Hematopoietic multipotent progenitor cell treated with erythropoietin and hydrocortisone succinate and interleukin-3 and kit ligand, for 6 days (in vitro differentiated cells): ENCODE results near the gene POM121L2.
A peak's percentile ranks its signal among the peaks of the same experiment; 100 is the strongest.
"Not testable (repeated sequence)": the region's sequence is repeated elsewhere in the genome, so short reads cannot be mapped to it uniquely, and the experiment has no call there.

ENCODE experiments used
- DNase-seq: peaks from one replicate; pipeline ENCODE4 v3.0.0-alpha.2; 2015

POM121L2 gene

DNA sequence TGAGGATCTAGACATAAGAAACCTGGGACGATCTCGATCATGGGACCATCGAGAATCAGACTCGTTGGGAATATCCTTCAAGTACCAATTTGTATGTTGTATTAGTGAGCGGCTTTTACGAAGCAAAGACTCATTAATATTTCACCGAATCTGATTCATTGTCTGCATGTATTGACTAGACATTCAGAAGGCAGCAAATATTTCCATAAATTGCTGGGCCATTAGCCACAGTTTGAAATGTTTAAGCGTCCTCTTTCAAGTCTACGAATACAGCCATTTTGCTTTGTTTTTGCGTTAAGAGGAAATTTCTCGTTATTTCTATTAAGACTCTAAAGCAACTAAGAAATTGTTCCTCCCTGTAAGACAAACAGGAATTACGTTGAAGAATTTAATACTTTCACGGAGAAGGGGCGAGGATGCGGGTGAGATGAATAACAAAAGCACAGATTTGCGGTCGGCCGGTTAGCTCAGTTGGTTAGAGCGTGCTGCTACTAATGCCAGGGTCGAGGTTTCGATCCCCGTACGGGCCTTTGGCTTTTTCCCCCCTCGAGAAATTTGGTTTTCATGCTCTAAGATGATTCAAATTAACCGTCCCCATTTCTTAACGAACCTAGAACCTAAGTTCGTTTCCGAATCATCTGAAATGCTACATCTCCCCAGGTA, 18.5 kb downstream of the POM121L2 start:
- no peak for DNase-seq

DNA sequence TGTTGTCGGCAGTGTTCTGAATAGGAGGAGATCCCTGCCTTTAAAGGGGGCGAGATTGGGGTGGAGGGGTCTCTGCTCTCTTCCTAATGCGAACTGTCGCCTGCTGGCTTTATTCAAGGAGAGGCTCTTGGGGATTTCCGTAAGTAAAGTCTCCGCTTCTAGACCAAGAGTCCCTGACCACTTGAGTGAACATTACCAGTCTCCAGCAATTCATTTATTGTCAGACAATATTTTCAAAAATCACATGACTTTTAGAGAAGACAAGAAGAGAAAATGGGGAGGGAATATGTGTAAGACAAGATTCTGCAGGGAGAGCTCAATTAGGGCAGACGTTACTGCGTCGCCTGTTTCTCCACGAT, 21.2 kb downstream of the POM121L2 start:
- DNase-seq, result no peak

DNA sequence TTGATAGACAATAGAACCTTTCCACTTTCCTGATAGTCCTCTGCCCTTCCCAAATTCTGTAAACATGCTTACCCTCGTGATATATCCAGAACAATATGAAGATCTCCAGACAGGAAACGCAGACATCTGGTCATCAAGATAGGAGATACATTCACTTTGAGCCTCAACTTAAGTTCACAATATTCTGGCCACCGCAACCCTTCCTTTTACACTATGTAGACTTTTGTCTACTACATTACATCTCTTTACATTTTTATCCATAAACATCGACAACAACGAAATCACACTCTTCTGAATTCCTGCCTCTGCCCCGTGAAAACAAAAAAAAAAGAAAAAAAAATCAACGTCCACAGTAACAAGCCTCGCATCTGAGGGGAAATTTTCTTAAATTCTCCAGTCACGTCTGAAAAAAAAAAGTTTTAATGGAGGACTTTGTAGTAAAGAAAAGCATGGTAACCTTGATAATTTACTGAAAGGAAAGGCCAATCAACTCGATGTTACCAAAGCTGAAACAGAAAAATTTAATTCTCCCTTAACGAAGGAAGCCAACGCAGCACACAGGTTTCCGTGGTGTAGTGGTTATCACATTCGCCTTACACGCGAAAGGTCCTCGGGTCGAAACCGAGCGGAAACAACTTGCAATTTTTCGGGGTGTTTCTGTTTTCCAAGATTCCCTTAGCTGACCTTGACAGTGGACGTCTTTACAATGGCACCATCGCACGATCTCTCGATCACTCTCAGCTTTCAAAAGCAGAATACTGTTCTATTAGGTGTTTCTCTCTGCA, 21.8 kb downstream of the POM121L2 start:
- DNase-seq, result peak; percentile 23

DNA sequence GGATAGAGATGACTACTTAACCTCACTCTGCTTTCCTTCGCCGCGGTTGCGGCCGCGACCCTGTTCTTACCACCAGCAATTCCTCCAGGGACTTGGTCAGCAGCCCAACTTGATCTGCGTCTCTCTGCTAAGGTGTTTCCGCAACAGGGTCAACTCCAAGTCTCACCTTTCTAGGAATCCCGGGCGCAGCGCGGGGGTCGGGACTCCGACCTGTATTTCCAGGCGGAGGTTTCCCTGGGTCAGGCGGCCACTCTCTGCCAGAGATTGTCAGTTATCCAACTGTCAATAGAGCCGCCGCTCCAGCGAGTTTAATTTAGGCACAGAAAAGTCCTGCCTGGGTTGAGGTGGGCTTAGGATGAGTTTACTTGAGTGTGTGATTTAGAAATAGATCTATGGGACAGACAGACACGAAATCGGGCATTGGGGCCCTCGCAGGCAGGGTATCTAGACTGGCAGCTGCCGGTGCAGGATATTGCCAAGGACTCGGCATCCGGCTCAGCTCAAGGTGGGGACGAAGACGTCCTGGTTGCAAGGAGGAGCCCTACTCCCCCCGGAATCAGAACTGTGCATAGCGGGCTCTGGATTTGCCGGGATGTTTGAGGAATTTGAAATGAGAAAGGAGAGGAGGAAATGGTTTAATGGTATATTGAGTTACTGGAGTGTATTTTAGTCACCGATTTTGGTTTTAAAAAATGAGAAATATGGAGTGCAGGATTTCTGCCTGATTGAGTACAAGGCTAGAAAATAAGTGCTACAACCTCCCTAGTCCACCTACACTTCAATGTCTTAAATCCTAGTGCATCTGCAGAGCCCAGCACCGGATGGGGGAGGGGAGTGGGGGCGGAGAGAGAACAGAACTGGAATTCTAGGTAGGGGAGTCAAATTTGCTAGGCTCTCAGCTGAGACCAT, 23.7 kb downstream of the POM121L2 start:
- no peak for DNase-seq

DNA sequence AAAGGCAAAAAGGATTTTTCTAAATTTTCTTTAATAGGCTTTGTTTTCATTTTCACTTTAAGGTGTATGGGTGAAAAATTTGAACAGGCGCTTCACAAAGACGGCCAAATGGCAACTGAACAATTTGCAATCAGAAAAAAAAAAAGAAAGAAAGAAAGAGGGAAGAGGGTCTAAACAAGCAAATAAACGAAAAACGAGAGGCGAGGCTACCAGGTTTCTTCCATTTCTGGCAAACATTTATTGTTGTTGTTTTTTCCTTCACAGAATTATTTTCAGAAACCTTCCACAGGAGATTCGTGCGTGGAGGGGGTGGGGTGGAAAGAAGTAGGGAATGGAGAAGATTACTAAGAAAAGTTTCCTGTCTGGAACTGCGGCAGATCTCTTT, 24.3 kb downstream of the POM121L2 start:
- DNase-seq, result no peak

DNA sequence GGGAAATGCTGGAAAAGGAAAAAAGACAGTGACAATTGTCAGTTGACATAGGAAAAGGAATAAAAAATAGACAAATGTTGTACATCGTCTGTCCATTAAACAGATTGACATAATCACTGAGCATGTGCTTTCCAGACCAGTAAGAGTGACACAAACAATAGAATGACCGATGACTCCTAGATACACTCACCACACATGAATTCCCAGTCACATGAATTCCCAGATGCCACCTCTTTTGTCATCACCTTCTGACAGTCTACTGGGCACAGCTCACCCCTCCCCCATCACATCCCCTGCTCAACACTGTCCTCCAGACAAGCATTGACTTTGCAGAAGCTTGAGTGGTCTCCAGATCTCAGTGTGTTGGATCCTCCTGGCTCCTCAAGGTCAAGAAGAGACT, 25.9 kb downstream of the POM121L2 start:
- no peak for DNase-seq

DNA sequence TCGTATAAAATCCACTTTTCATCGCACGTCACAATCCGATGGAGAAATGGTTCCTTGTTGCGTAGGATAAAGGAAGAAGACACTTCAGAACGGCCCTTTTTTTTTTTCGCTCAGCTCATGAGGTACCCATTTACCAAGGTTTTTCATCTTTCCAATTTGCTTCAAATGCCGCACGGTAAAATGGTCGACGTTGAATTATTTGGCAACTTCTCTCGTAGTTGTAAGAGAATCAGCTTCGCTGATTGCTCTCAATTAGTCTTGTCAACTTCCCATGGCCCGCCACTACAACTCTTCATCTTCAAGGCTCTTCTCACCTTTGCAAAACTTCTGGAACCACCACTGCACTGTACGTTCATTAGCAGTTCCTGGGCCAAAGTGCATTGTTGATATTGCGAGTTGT, 28.8 kb downstream of the POM121L2 start:
- no peak for DNase-seq

DNA sequence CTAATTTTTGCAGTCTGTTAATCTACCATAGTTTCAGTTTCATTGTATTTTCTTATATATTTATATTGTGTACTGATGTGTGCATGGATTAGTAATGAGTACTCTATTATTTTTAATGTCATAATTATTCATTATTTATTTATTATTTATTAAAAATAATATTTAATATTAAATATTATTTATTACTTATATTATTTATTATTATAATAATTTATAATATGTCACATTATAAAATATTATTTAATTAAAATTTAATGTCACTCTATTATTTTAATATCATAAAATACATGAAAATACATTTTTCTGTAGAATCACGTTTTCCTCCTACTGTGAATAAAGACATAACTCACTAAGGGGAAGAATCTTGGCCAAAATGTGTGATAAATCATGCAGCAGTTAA, 30.5 kb downstream of the POM121L2 start:
- DNase-seq, result no peak

DNA sequence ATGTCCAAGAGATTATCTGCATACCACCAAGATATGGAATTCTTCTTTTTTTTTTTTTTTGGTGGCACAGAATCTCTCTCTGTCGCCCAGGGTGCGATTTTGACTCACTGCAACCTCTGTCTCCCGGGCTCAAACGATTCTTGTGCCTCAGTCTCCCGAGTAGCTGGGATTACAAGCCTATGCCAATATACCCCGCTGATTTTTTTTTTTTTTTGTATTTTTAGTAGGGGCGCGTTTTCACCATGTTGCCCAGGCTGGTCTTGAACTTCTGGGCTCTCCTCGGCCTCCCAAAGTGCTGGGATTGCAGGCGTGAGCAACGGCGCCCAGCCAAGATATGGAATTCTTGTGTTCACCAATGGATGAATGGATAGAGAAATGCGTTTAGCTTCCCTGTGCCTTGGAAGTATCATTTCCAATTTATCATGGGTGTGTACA, 31.0 kb downstream of the POM121L2 start:
- no peak for DNase-seq

DNA sequence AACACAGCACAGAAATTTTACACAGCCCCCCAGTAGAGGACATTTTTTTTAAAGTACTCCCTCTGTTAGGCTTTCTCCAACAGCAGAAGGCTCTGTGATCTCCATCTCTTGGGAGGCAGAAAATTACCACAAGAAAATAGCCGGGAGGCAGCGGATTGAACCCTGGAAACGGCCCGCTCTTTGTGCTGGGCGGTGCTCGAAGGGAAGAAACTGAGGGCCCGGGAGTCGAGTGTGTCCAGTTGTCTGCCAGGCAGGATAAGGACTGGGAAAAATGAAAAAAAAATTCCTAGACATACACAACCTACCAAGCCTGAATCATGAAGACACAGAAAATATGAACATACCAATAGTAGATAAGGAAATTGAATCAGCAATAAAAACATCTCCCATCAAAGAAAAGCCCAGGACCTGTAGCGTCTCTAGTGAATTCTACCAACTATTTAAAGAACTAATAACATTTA, 31.5 kb downstream of the POM121L2 start:
- DNase-seq, result no peak

DNA sequence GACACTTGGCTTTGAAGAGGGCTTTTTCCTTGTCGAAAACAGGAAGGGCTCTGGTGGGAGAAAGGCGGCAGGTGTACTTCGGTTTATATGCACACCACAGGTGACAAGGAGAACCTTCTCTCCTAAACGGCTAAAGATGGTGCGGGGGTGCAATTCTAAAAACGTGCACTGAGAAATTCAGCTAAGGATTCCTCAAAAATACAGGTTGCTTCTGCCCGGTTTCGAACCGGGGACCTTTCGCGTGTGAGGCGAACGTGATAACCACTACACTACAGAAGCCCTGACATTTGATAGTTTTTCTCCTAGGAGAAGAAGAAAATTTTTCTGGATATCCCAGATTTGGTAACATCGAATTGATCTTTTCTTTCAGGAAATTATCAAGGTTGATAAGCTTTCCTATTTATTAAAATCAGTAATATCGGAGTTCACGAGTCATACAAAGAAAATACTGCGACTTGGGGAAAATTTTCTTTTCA, 32.0 kb downstream of the POM121L2 start:
- DNase-seq, result peak; percentile 72

DNA sequence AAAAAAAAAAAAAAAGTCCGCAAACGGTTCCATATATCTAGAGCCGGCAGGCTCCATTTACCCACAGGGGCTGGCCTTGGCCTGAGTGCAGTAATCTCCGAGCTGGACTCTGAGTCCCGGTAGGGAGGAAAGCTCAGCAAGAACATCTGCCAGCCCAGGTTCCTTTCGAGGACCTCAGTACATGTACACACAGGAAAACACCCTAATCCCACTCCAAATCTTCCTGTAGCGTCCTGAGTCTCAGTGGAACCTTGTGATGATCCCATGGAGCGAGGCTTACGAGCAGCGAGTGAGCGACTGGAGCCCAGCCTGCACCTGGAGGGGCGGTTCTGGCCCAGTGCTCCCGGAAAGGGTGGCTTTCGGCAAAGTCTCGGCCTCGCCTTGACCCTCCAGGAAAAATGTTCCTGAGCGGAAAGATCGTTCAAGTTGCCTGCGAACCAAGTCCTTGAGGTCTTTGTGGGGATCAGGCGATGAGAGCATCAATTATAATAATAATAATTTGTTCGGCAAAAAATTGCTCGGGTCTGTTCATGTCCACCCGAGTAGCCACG, 32.5 kb downstream of the POM121L2 start:
- no peak for DNase-seq

DNA sequence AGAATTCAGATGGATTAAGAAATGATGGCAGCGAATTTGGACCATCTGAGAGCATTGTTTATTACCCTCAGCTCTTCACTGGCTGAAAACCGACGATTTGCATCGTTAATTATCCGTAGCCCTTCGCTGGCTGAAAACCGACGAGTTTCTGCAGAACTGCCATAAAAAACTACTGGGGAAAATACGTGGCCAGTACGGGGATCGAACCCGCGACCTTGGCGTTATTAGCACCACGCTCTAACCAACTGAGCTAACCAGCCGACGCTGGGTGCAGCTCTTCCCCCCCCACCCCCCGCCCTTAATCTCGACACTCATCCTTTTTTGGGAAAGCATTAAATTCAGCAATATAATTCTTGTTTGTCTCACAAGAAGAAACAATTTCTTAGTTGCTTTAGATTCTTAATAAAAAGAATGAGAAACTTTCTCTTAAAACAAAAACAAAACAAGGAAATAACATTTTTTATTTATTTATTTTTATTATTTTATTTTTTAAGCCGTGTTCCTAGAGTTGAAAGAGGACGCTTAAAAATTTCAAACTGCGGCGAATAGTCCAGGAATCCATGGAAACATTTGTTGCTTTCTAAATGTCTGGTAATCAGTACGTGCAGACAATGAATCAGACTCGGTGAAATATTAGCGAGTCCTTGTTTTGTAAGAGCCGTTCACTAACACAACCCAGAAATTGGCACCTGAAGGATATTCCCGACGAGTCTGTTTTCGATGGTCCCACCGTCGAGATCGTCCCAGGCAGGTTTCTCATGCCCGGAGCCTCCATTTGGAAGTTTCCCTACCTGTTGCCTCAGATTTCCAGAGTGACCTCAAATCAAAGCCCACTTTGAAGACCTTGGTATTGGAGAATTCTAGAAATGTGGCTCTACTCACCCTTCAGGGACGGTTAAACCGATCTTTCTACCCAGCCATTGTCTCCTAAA, 36.8 kb downstream of the POM121L2 start:
- DNase-seq, result peak; percentile 40

DNA sequence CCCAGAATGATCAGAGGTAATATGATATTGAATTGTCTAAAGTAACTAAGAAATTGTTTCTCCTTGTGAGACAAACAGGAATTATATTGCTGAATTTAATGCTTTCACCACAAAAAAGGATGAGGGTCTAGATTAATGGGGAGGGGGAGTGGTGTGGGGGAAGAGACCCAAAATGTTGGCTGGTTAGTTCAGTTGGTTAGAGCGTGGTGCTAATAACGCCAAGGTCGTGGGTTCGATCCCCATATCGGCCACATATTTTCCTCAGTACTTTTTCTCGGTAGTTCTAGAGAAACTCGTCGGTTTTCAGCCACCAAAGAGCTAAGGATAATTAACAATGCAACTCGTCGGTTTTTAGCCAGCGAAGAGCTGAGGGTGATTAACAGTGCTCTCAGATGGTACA, 38.3 kb downstream of the POM121L2 start:
- DNase-seq, result no peak

DNA sequence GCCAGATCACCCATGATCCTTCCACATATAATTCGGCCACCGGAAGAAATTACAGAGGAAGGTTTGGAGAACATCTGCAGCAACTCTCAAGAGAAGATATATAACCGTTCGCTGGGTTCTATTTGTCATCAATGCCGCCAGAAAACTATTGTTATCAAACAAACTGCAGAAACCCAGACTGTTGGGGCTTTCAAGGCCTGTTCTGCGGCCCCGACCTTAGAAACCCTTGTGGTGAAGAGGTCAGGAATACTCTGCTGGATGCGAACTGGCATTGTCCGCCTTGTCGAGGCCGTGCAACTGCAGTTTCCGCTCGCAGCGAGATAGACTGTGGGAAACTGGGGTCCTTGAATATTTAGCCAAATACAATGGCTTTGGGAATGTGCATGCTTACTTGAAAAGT, 43.3 kb downstream of the POM121L2 start:
- no peak for DNase-seq

DNA sequence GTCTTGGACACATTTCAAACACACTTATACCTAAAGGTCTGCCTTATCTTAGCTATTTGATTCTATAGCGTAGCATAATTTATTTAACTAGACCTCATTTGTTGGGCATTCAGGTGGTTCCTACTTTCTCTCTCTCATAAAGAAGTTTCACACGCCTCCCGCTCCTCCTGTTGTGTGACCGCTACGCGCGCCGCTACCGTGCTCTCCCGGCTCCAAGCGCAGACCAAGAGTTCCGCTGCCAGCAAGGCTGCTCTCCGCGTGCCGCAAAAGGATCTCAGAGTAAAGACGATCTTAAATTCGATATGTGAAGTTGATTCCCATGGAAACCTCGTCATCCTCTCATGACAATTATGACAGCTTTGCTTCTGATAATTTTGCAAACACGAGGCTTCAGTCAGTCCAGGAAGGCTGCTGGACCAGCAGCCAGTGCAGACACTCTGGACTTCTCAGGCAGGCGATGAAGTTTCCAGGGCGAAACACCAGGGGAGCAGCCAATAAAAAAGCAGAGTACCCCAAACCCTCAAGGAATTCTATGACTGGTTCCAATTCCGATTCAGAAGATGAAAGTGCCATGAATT, 44.1 kb downstream of the POM121L2 start:
- DNase-seq, result no peak

DNA sequence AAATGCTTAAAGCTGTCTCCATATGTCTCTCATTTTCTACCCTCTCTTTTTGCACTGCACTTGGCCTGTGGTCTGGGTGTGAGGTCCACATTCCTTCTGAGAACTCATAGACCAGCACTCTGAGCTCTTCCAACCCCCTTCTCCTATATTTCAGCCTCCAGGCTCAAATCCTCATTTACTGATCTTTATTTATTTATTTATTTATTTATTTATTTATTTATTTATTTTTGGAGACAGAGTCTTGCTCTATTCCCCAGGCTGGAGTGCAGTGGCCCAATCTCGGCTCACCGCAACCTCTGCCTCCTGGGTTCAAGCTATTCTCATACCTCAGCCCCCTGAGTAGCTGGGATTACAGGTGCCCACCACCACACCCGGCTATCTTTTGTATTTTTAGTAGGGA, 45.1 kb downstream of the POM121L2 start:
- not testable (repeated sequence) for DNase-seq

DNA sequence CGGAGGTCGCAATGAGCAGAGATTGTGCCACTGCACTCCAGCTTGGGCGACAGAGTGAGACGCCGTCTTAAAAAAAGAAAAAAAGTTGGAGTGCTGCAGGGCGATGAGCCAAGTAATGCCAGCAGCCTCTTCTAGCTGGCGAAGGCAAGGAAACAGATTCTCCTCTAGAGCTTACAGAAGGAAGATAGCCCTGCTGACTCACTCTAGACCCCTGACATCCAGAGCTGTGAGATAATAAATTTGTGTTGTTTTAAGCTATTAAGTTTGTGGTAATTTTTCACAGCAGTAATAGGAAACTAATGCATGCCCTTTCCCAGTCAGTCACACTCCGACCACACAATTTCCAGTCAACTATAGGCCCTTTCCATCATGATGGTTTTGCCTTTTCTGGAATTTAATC, 48.2 kb downstream of the POM121L2 start:
- no peak for DNase-seq

DNA sequence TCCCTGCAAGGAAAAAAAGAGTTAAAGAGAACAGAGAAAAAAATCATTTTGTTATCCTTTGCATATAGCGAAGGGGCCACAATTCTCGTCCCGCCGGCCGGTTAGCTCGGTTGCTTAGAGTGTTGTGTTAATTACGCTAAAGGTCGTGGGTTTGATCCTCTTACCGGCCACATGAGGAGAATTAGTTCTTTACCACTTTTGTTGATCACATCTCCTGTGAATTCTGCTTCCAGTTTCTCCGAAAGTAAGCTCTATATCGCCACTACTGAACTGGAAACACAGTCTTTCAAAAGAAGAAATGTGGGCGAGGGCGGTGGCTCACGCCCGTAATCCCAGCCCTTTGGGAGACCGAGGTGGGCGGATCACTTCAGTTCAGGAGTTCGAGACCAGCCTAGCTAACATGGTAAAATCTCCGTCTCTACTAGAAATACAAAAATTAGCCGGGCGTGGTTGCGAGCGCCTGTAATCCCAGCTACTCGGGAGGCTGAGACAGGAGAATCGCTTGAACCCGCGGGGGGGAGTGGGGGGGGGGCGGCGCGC, 51.2 kb downstream of the POM121L2 start:
- DNase-seq, result no peak

DNA sequence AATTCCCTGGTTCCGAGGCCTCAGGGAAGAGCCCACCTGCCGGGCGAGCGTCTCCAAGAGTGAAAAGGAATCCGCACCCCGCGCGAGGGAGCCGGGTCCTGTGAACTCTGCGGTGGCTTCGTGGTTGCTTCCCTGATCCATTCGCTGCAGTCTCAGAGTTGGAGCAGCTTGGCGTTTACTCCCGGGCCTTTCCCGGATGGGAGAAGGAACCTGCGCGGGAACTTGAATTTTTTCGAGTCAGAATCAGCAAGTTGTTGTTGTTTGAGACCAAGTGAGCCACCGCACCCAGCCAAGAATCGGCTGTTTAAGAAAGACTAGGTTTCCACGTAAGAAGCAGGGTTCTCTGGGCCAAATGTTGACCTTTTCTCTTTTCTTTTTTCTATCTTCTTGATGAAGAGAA, 51.7 kb downstream of the POM121L2 start:
- DNase-seq, result no peak
